Retinal pigment epithelial cell (primary cell): ENCODE results near the gene R3HDM2.

ENCODE experiments used
- DNase-seq: peaks from one replicate; pipeline ENCODE4 v3.0.0-alpha.2; 2010; ENCODE audit warnings: low read depth
- H3K4me3 ChIP-seq: 2 replicates; pipeline ENCODE4 v1.5.1; 2011; ENCODE audit warnings: mild to moderate bottlenecking, low read length, control low read depth, moderate library complexity
- CTCF ChIP-seq: conservative IDR thresholded peaks from 2 replicates; pipeline ENCODE4 v1.5.1; 2011; ENCODE audit warnings: low read depth, low read length, control low read depth, inconsistent platforms

Gene R3HDM2

GRCh38 chr12:57254506-57255280 is 176.2 kb downstream of the R3HDM2 start:
- H3K4me3 ChIP-seq = no peak overlapping the region
- TF ChIP-seq CTCF = no peak
- no peak for DNase-seq

GRCh38 chr12:57250956-57251355 is 179.9 kb downstream of the R3HDM2 start, which contains the start of gene STAC3:
Gene STAC3, minus strand, starts transcription at chr12:57251187. Its CDS starts 1,551 bp downstream, at chr12:57249636.
- TF ChIP-seq CTCF = no peak

GRCh38 chr12:57250541-57250940 is 180.3 kb downstream of the R3HDM2 start:
- DNase-seq = no peak
- TF ChIP-seq CTCF = no peak
- H3K4me3 ChIP-seq = no peak overlapping the region

More at GRCh38 chr12:57250956-57251355, 179.9 kb downstream of the R3HDM2 start, which contains the start of gene STAC3:
- H3K4me3 ChIP-seq = no peak within 1 kb of the TSS
- no peak for DNase-seq

GRCh38 chr12:57248934-57249742 is 181.7 kb downstream of the R3HDM2 start:
- no peak overlapping the region for H3K4me3 ChIP-seq
- no peak for TF ChIP-seq CTCF
- DNase-seq = no peak

GRCh38 chr12:57247041-57247440 is 183.8 kb downstream of the R3HDM2 start:
- no peak for DNase-seq
- no peak for TF ChIP-seq CTCF
- H3K4me3 ChIP-seq = no peak overlapping the region

- DNase-seq = no peak
- TF ChIP-seq CTCF = no peak
- no peak overlapping the region for H3K4me3 ChIP-seq
Measured at GRCh38 chr12:57244312-57244696, 186.5 kb downstream of the R3HDM2 start.
